Measurements from ENCODE around the gene MPC1L. TPM values are rescaled to one million over a fixed set of nuclear protein-coding genes. Genes with fewer than 3 reads are reported as not detected.

Gene MPC1L
- total RNA-seq, 4 donors from 2014 or later = not detected

GRCh38 chrX:40644821-40645358, 21.7 kb downstream of the MPC1L start:
- peak overlapping the region; percentile 75 to 84 (median 78) for H3K27ac ChIP-seq

DNA sequence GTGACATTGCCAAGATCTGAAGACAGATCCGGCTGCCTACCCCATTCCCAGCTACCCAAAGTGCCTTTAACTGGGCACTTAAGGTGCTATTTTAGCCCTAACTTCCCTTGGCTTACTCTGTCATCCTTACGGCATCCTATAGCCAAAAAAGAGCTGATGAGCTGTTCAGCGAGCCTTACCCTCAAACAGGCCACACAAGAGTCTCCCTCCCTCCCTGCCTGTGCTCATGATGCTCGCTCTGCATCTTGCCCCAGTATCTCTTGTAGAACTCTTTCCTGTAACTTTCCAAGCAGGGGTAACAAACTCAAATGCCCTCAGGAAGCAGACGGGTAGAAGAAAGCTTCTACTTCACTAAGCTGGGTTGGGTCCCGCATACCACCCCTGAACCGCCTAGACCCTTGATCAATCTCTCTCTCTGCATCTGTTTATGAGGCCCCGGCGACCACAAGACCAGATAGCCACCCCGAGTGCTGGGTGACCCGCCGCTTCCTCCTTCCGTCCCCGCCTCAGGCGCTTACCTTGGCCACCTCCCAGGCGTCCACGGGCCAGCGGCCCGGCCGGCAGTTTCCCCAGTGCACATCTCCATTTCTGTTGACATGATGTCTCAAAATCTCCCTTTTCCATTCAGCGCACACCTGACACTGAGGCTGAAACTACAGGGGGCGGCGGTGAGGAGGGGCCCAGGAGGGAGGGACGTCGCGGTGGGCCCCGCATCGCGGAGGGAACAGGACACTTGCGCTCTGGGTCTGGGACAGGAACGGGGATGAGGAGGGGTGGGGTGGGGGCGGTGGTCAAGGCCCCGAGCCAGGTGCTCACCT, 23.5 kb downstream of the MPC1L start:
- H3K36me3 ChIP-seq = no peaks in the 10 kb centered on the region
- peak; percentile 39 to 65 (median 64) for DNase-seq
- peak overlapping the region; percentile 76 to 96 (median 86) for H3K4me3 ChIP-seq
- H3K27ac ChIP-seq = peak overlapping the region; percentile 91 to 96 (median 92)
- TF ChIP-seq, protein P1, sequence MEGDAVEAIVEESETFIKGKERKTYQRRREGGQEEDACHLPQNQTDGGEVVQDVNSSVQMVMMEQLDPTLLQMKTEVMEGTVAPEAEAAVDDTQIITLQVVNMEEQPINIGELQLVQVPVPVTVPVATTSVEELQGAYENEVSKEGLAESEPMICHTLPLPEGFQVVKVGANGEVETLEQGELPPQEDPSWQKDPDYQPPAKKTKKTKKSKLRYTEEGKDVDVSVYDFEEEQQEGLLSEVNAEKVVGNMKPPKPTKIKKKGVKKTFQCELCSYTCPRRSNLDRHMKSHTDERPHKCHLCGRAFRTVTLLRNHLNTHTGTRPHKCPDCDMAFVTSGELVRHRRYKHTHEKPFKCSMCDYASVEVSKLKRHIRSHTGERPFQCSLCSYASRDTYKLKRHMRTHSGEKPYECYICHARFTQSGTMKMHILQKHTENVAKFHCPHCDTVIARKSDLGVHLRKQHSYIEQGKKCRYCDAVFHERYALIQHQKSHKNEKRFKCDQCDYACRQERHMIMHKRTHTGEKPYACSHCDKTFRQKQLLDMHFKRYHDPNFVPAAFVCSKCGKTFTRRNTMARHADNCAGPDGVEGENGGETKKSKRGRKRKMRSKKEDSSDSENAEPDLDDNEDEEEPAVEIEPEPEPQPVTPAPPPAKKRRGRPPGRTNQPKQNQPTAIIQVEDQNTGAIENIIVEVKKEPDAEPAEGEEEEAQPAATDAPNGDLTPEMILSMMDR (IDR thresholded peaks at IDR 0.05) = no peak
- no peak for TF ChIP-seq POLR2A (IDR thresholded peaks at IDR 0.05)
- H3K9me3 ChIP-seq = no peaks in the 10 kb centered on the region
- no peaks in the 10 kb centered on the region for H3K27me3 ChIP-seq
- peaks cover 0 to 11% (median 3%) of the 10 kb centered on the region in 4 donors for H3K4me1 ChIP-seq

More at GRCh38 chrX:40644821-40645358, 21.7 kb downstream of the MPC1L start:
- Histone ChIP-seq H3K36me3 (no peaks in the 10 kb centered on the region), H3K27me3 (no peaks in the 10 kb centered on the region), H3K4me3 (peak overlapping the region; percentile 14 to 47 (median 40)), H3K4me1 (peaks cover 0 to 11% (median 5%) of the 10 kb centered on the region in 4 donors), H3K9me3 (no peaks in the 10 kb centered on the region)
- DNase-seq = peak; percentile 74 to 90 (median 79)
- TF ChIP-seq, protein P1 (IDR thresholded peaks at IDR 0.05) = no peak
- peak; percentile 40 to 75 for TF ChIP-seq POLR2A (IDR thresholded peaks at IDR 0.05)

DNA sequence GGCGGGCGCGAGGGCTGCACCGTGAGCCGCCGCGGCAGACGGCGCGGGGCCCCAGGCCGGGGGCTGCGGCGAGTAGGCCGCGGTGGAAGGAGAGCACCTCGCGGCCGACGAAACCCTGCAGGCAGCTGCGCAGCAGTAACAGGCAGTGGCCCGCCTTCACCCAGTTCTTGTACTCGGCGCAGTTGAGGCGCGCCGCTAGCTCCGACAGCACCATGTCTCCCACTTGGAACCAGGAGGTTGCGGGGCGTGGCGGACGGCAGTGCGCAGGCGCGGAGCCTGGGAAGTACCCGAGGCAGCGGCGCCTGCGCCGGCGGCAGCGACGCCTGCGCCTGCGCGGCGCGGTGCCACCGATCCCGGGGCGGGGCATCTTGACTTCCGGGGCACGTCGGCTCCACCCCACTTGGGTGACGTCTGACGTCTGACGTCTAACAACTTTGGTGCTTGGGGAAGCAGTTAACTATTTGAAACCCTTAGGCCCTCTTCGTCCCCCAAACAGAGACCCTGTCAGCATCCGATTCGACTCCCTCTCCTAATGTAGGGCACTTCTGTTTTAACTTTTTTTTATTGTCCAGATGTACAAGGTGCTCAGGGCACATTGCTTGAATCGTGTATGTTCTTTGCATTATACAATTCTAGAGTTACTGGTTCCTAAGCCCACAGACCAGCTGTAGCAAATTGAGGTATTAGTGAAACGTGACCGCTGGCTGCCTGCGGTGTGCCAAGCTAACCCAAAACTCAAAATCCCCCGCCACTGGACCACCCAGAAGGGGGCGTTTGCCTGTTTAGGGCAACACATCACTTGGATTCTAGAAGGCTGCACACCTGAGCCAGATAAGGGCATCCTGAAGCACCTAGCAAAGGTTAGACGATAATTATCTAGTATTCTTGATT, 24.3 kb downstream of the MPC1L start, which contains the start of gene CXorf38:
CXorf38 (minus strand) TSS at position 255 of the 891 bp plus-strand sequence; CDS start at position 214, 41 bp downstream.
- H3K4me3 ChIP-seq = peak within 1 kb of the TSS; percentile 76 to 96 (median 86)
- peak; percentile 92 to 97 (median 92) for DNase-seq
- no peaks in the 10 kb centered on the region for H3K27me3 ChIP-seq
- TF ChIP-seq, protein P1 (IDR thresholded peaks at IDR 0.05) = no peak
- TF ChIP-seq POLR2A (IDR thresholded peaks at IDR 0.05) = peak; percentile 43 to 73
- H3K36me3 ChIP-seq = no peaks in the 10 kb centered on the region
- H3K9me3 ChIP-seq = no peaks in the 10 kb centered on the region
- peaks cover 0 to 11% (median 3%) of the 10 kb centered on the region in 4 donors for H3K4me1 ChIP-seq
- H3K27ac ChIP-seq = peak within 1 kb of the TSS; percentile 91 to 96 (median 92)

DNA sequence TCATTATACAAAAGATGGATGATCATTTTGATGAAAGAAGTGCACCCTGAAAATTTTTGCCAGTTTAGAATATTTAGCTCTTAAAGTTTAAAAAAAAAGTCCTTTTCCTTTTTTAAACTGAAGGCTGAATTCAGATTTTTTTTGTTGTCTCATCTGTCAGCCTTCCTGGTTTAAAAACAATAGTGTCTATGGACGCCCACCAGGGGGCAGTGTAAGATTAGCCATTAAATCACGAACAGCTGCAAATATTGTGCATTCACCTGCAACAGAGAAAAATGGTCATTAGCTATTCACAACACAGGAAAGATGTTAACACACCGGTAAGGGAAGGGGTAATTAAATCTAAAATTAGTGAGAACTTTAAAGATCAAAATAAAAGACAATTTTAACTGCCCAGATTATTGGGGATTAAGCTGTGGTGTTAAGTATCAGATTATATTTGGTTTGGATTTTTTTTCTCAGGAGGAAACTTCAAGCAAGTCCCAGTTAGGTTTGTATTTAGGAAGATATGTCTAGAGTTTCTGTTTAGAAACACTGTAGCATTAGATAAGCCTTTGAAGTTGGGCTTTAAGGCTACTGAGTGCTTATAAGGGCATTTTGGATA, 28.5 kb downstream of the MPC1L start:
- no peak overlapping the region for H3K4me3 ChIP-seq
- H3K9me3 ChIP-seq = no peaks in the 10 kb centered on the region
- H3K4me1 ChIP-seq = no peaks in the 10 kb centered on the region
- H3K36me3 ChIP-seq = peaks cover 0 to 9% (median 0%) of the 10 kb centered on the region in 3 donors
- H3K27me3 ChIP-seq = no peaks in the 10 kb centered on the region
- DNase-seq = peak; percentile 47 to 90 (median 82)
- H3K27ac ChIP-seq = no peak overlapping the region
- TF ChIP-seq, protein P1 (IDR thresholded peaks at IDR 0.05) = peak; percentile 63 to 95 (median 80)
- TF ChIP-seq POLR2A (IDR thresholded peaks at IDR 0.05) = no peak

- no peak for TF ChIP-seq POLR2A (IDR thresholded peaks at IDR 0.05)
- TF ChIP-seq, protein P1 (IDR thresholded peaks at IDR 0.05) = no peak
- DNase-seq = no peak
- no peaks in the 10 kb centered on the region for H3K9me3 ChIP-seq
- H3K27me3 ChIP-seq = no peaks in the 10 kb centered on the region
- H3K4me3 ChIP-seq = no peak overlapping the region
- no peak overlapping the region for H3K27ac ChIP-seq
- no peaks in the 10 kb centered on the region for H3K4me1 ChIP-seq
- peaks cover 0 to 15% (median 0%) of the 10 kb centered on the region in 3 donors for H3K36me3 ChIP-seq
Observed at GRCh38 chrX:40652664-40653063, 29.4 kb downstream of the MPC1L start.

All from Peyer's patch (tissue), 4 donors.